SK-N-SH (cell line): ENCODE results near the gene FRMD3. TPM values are rescaled to one million over a fixed set of nuclear protein-coding genes. Genes with fewer than 3 reads are reported as not detected.

Experiments used
- CTCF ChIA-PET: fragments of 300-600, 350-600 bp; formaldehyde crosslinking; extraction: SDS; loops from one replicate; lab custom pipeline; 2021; lab: Yijun Ruan, JAX
- POLR2A ChIA-PET: fragments of 350-600 bp; sonication (Branson Sonifier 250); formaldehyde crosslinking; extraction: SDS; loops from one replicate; lab custom pipeline; 2020; ENCODE audit warnings: antibody characterized with exemption, inconsistent platforms; lab: Yijun Ruan, JAX
- DNase-seq: peaks from one replicate; pipeline ENCODE4 v3.0.0; 2012
- H2AFZ ChIP-seq: fragments of 200-600 bp; sonication (generic); 2 replicates; pipeline ENCODE4 v1.8.1; 2016; ENCODE audit warnings: antibody characterized with exemption, mild to moderate bottlenecking, low read depth
- H3F3A ChIP-seq: fragments of 200-600 bp; sonication (generic); replicated peaks from 2 replicates; pipeline ENCODE3; 2016; ENCODE audit warnings: antibody characterized with exemption, mild to moderate bottlenecking; ENCODE audit not compliant: insufficient read depth
- H3K27ac ChIP-seq, 2 experiments: fragments of 200-500 bp in 1 of 2; fragments of 200-600 bp in 1 of 2; sonication (Bioruptor generic) in 1 of 2; sonication (generic), shearing (Covaris generic) in 1 of 2; 2 replicates each; pipeline versions ENCODE4 v1.5.1 to v1.6.1; 2014 to 2016; ENCODE audit warnings: low read depth in 2 of 2, inconsistent platforms in 1 of 2, low read length in 1 of 2, mild to moderate bottlenecking in 1 of 2, mixed read lengths in 1 of 2
- H3K27me3 ChIP-seq: fragments of 200-600 bp; sonication (generic), shearing (Covaris generic); 2 replicates; pipeline ENCODE4 v1.6.1; 2016; ENCODE audit warnings: mixed run types; ENCODE audit not compliant: insufficient read depth
- H3K36me3 ChIP-seq, 2 experiments: fragments of 200-500 bp in 1 of 2; fragments of 200-600 bp in 1 of 2; sonication (Bioruptor generic) in 1 of 2; sonication (generic) in 1 of 2; replicated peaks in 1 of 2; 2 replicates each; pipeline versions ENCODE3 to v1.5.1; 2014 to 2016; ENCODE audit warnings: low read length in 1 of 2, mild to moderate bottlenecking in 1 of 2; ENCODE audit not compliant: insufficient read depth in 2 of 2, control insufficient read depth in 1 of 2
- H3K4me1 ChIP-seq, 2 experiments: fragments of 200-500 bp in 1 of 2; fragments of 200-600 bp in 1 of 2; sonication (Bioruptor generic) in 1 of 2; sonication (generic), shearing (Covaris generic) in 1 of 2; 2 replicates each; pipeline versions ENCODE4 v1.5.1 to v1.6.1; 2014 to 2016; ENCODE audit warnings: low read depth in 1 of 2, low read length in 1 of 2, mixed run types in 1 of 2; ENCODE audit not compliant: insufficient read depth in 2 of 2, control insufficient read depth in 1 of 2
- H3K4me2 ChIP-seq: fragments of 200-600 bp; sonication (generic), shearing (Covaris generic); 2 replicates; pipeline ENCODE4 v1.6.1; 2017; ENCODE audit warnings: mixed run types
- H3K4me3 ChIP-seq, 2 experiments: fragments of 200-500 bp in 1 of 2; fragments of 200-600 bp in 1 of 2; sonication (Bioruptor generic) in 1 of 2; sonication (generic), shearing (Covaris generic) in 1 of 2; 2 replicates each; pipeline versions ENCODE4 v1.5.1 to v1.8.1; 2014 to 2016; ENCODE audit warnings: low read depth in 2 of 2, inconsistent platforms in 1 of 2, low read length in 1 of 2, mild to moderate bottlenecking in 1 of 2, mixed read lengths in 1 of 2, moderate library complexity in 1 of 2
- H3K79me2 ChIP-seq: fragments of 200-600 bp; sonication (generic); 2 replicates; pipeline ENCODE4 v1.8.1; 2017; ENCODE audit warnings: mild to moderate bottlenecking; ENCODE audit not compliant: insufficient read depth
- H3K9ac ChIP-seq: fragments of 200-600 bp; sonication (generic); 2 replicates; pipeline ENCODE4 v1.6.1; 2017; ENCODE audit warnings: mixed run types
- H3K9me2 ChIP-seq: fragments of 200-600 bp; sonication (generic); 2 replicates; pipeline ENCODE4 v1.6.1; 2017; ENCODE audit warnings: mixed run types
- H3K9me3 ChIP-seq: fragments of 200-600 bp; sonication (generic); 2 replicates; pipeline ENCODE4 v1.6.1; 2017; ENCODE audit warnings: mixed run types, mild to moderate bottlenecking, moderate library complexity
- H4K20me1 ChIP-seq: fragments of 200-600 bp; sonication (generic); 2 replicates; pipeline ENCODE4 v1.6.1; 2017; ENCODE audit warnings: mild to moderate bottlenecking, mixed run types; ENCODE audit not compliant: insufficient read depth
- CHD2 ChIP-seq: fragments of 150-350 bp; IDR thresholded peaks from 2 replicates; pipeline ENCODE4 v1.6.1; 2018; ENCODE audit warnings: low read length; ENCODE audit not compliant: partially characterized antibody
- EP300 ChIP-seq, 2 experiments: IDR thresholded peaks; 2 replicates each; pipeline versions ENCODE4 v1.4.0 to v1.6.1; 2012; ENCODE audit warnings: borderline replicate concordance in 1 of 2, low read depth in 1 of 2, low read length in 1 of 2
- FOSL2 ChIP-seq: IDR thresholded peaks from 2 replicates; pipeline ENCODE4 v1.4.0; 2012; ENCODE audit warnings: low read depth, mild to moderate bottlenecking, moderate library complexity, borderline replicate concordance
- FOXJ3 ChIP-seq: sonication (generic); formaldehyde crosslinking; IDR thresholded peaks from 2 replicates; pipeline ENCODE4 v1.5.1; 2020; ENCODE audit warnings: mild to moderate bottlenecking, missing genetic modification reagents
- FOXM1 ChIP-seq: IDR thresholded peaks from 2 replicates; pipeline ENCODE4 v1.4.0; 2012; ENCODE audit warnings: low read depth, mild to moderate bottlenecking
- GATA2 ChIP-seq: sonication (generic); formaldehyde crosslinking; IDR thresholded peaks from 2 replicates; pipeline ENCODE4 v1.5.0; 2020; ENCODE audit warnings: mild to moderate bottlenecking, missing genetic modification reagents
- JUND ChIP-seq: IDR thresholded peaks from 2 replicates; pipeline ENCODE4 v1.4.0; 2012
- RAD21 ChIP-seq: IDR thresholded peaks from 2 replicates; pipeline ENCODE4 v1.6.1; 2012; ENCODE audit warnings: mild to moderate bottlenecking, low read length
- RFX5 ChIP-seq: IDR thresholded peaks from 2 replicates; pipeline ENCODE4 v1.6.1; 2012; ENCODE audit warnings: mild to moderate bottlenecking, improper control_type of control experiment, low read length
- SIN3A ChIP-seq: IDR thresholded peaks from 2 replicates; pipeline ENCODE4 v1.6.1; 2012; ENCODE audit warnings: low read depth, mild to moderate bottlenecking, low read length, moderate library complexity, borderline replicate concordance
- TAF1 ChIP-seq: IDR thresholded peaks from 2 replicates; pipeline ENCODE4 v1.6.1; 2012; ENCODE audit warnings: low read depth, mild to moderate bottlenecking, low read length, moderate library complexity, borderline replicate concordance
- TCF12 ChIP-seq: IDR thresholded peaks from 2 replicates; pipeline ENCODE4 v1.4.0; 2012
- WGBS: methylation state at CpG from one replicate; pipeline ENCODE4 v1.1.6; 2017; ENCODE audit warnings: low lambda C conversion rate; 5-methylcytosine and 5-hydroxymethylcytosine counted together
- polyA plus RNA-seq, 3 experiments: library from polyadenylated mRNA; depleted of rRNA; stranded (reverse); fragments of >200 nt; gene quantifications; 2 replicates each; pipeline ENCODE4 v1.2.3, GENCODE V29; 2012
- TF ChIP-seq, protein P1 (sequence below): fragments of 150-350 bp; IDR thresholded peaks from 2 replicates; pipeline ENCODE4 v1.6.1; 2017; ENCODE audit warnings: antibody characterized with exemption, low read length, low read depth, borderline replicate concordance
- TF ChIP-seq, protein P2 (sequence below): IDR thresholded peaks from 2 replicates; pipeline ENCODE4 v1.4.0; 2012; ENCODE audit warnings: low read depth, borderline replicate concordance
- TF ChIP-seq, protein P3 (sequence below): IDR thresholded peaks from 2 replicates; pipeline ENCODE4 v1.6.1; 2012; ENCODE audit warnings: mild to moderate bottlenecking, low read depth, low read length, moderate library complexity

Gene FRMD3
- polyA plus RNA-seq, 1 of the 3 experiments (the other 2 are of a cell fraction): 0.89 TPM

DNA sequence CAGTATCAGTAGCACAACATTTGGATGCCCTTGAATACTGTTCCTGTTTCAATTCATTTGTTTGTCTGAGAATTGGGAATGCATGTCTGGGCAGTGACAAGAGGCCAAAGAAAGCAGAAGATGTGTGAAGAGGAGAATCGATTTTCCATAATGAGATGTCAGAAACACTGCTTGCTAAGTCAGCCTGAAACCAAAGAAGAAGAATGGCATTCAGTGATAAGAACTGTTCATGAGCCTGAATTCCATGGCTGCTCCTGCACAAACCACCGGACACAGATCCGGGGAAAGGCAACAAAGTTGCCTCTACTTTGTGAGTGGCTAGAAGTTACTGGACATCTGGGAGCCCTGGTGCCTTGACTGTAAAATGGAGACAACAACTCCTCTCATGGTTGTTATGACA lies 268.1 kb downstream of the FRMD3 start:
- no peak for DNase-seq
- Histone ChIP-seq H3K4me1 (peaks cover 0 to 17% of the 10 kb centered on the region in 2 experiments; a peak in 2 of 4 replicates), H3K9me3 (no peaks in the 10 kb centered on the region), H3K4me2 (no peak overlapping the region), H3K9me2 (no peaks in the 10 kb centered on the region), H3K9ac (no peak overlapping the region), H4K20me1 (no peaks in the 10 kb centered on the region), H3F3A (peaks cover 21% of the 10 kb centered on the region), H3K4me3 (no peak overlapping the region), H3K27me3 (no peaks in the 10 kb centered on the region), H3K27ac (no peak overlapping the region), H3K79me2 (no peaks in the 10 kb centered on the region), H3K36me3 (peaks cover 0 to 3% of the 10 kb centered on the region in 2 experiments), H2AFZ (no peak overlapping the region)
- TF ChIP-seq CHD2 (no peak), RAD21 (no peak), FOSL2 (no peak), FOXM1 (no peak), TCF12 (no peak), SIN3A (no peak)
- TF ChIP-seq, protein P1, sequence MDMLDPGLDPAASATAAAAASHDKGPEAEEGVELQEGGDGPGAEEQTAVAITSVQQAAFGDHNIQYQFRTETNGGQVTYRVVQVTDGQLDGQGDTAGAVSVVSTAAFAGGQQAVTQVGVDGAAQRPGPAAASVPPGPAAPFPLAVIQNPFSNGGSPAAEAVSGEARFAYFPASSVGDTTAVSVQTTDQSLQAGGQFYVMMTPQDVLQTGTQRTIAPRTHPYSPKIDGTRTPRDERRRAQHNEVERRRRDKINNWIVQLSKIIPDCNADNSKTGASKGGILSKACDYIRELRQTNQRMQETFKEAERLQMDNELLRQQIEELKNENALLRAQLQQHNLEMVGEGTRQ: no peak
- POLR2A ChIA-PET: no interaction called here
- CTCF ChIA-PET: interaction anchor here (0.6 kb wide), 2 partner anchors 9 to 12 kb away, joined by 3 read pairs; no protein-coding TSS in a partner anchor
- 26% methylated on average over 3 of the region's 3 CpGs for WGBS

DNA sequence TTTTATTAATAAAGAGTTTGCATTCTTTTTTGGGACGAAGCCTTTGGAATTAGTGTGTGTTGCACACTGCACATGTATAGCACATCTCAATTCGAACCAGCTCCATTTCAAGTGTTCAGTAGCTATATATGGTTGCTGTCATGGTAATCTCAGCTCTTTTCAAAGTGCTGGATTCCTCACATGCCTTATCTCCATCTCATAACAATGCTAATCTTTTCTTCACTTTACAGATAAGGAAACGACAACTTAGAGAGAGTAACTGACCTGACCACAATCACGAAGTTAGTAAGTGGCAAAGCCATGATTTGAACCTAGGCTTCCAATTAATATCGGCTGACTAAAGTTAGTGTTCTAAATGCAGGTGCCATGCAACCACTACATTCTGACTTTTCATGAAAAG lies 270.5 kb downstream of the FRMD3 start:
- peaks cover 21% of the 10 kb centered on the region for H3F3A ChIP-seq
- H3K9me2 ChIP-seq: no peaks in the 10 kb centered on the region
- peaks cover 0 to 4% of the 10 kb centered on the region in 2 experiments for H3K36me3 ChIP-seq
- no peak for DNase-seq
- no peak overlapping the region for H3K4me3 ChIP-seq
- no peaks in the 10 kb centered on the region for H4K20me1 ChIP-seq
- no peaks in the 10 kb centered on the region for H3K79me2 ChIP-seq
- H3K27ac ChIP-seq: no peak overlapping the region
- no peaks in the 10 kb centered on the region for H3K9me3 ChIP-seq
- CTCF ChIA-PET: interaction anchor here (1.1 kb wide), 1 partner anchor 9 kb away, joined by 3 read pairs; no protein-coding TSS in a partner anchor
- H3K9ac ChIP-seq: no peak overlapping the region
- peaks cover 0 to 19% of the 10 kb centered on the region in 2 experiments; a peak in 2 of 4 replicates for H3K4me1 ChIP-seq
- no peak overlapping the region for H2AFZ ChIP-seq
- 81% methylated on average over 5 of the region's 5 CpGs for WGBS
- POLR2A ChIA-PET: no interaction called here
- H3K4me2 ChIP-seq: no peak overlapping the region
- no peaks in the 10 kb centered on the region for H3K27me3 ChIP-seq
- no peak for TF ChIP-seq FOXJ3 (CRISPR knock-in tag)
- TF ChIP-seq, protein P2, sequence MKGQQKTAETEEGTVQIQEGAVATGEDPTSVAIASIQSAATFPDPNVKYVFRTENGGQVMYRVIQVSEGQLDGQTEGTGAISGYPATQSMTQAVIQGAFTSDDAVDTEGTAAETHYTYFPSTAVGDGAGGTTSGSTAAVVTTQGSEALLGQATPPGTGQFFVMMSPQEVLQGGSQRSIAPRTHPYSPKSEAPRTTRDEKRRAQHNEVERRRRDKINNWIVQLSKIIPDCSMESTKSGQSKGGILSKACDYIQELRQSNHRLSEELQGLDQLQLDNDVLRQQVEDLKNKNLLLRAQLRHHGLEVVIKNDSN: no peak
- TF ChIP-seq JUND: no peak
- TF ChIP-seq, protein P3, sequence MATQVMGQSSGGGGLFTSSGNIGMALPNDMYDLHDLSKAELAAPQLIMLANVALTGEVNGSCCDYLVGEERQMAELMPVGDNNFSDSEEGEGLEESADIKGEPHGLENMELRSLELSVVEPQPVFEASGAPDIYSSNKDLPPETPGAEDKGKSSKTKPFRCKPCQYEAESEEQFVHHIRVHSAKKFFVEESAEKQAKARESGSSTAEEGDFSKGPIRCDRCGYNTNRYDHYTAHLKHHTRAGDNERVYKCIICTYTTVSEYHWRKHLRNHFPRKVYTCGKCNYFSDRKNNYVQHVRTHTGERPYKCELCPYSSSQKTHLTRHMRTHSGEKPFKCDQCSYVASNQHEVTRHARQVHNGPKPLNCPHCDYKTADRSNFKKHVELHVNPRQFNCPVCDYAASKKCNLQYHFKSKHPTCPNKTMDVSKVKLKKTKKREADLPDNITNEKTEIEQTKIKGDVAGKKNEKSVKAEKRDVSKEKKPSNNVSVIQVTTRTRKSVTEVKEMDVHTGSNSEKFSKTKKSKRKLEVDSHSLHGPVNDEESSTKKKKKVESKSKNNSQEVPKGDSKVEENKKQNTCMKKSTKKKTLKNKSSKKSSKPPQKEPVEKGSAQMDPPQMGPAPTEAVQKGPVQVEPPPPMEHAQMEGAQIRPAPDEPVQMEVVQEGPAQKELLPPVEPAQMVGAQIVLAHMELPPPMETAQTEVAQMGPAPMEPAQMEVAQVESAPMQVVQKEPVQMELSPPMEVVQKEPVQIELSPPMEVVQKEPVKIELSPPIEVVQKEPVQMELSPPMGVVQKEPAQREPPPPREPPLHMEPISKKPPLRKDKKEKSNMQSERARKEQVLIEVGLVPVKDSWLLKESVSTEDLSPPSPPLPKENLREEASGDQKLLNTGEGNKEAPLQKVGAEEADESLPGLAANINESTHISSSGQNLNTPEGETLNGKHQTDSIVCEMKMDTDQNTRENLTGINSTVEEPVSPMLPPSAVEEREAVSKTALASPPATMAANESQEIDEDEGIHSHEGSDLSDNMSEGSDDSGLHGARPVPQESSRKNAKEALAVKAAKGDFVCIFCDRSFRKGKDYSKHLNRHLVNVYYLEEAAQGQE: no peak
- TF ChIP-seq TAF1: no peak
- no peak for TF ChIP-seq CHD2
- TF ChIP-seq EP300 (IDR thresholded peaks at IDR 0.05; ENCODE audit: borderline replicate concordance in 1 of 2, low read depth in 1 of 2, low read length in 1 of 2): no peak
- no peak for TF ChIP-seq RAD21
- no peak for TF ChIP-seq RFX5
- TF ChIP-seq GATA2: no peak
